ENCODE data around the gene LLCFC1.

DNA sequence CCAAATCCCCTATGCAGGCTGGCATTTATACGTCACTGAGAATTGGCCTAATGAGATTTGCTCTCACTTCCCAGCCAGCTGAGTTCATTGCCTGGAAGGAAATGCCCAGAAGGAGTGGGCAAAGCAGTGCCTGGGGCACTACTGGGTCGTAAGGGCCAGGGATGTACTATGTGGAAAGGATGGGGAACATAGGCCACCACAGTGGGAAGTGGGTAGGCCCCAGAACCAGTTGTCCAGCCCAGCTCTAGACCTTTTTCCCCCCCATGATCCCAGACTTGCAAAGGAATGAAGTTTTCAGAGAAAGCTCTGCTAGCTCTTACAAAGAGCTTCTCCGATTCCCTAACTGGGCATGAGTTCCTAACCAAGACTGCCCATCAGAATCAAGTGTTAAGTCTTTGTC lies 19.6 kb upstream of the LLCFC1 start:
- no peak for TF ChIP-seq CREB1 (IDR thresholded peaks at IDR 0.05)
- no peak for TF ChIP-seq NRF1 (IDR thresholded peaks at IDR 0.05; ENCODE audit: low read depth, low read length)
- TF ChIP-seq, protein P1, sequence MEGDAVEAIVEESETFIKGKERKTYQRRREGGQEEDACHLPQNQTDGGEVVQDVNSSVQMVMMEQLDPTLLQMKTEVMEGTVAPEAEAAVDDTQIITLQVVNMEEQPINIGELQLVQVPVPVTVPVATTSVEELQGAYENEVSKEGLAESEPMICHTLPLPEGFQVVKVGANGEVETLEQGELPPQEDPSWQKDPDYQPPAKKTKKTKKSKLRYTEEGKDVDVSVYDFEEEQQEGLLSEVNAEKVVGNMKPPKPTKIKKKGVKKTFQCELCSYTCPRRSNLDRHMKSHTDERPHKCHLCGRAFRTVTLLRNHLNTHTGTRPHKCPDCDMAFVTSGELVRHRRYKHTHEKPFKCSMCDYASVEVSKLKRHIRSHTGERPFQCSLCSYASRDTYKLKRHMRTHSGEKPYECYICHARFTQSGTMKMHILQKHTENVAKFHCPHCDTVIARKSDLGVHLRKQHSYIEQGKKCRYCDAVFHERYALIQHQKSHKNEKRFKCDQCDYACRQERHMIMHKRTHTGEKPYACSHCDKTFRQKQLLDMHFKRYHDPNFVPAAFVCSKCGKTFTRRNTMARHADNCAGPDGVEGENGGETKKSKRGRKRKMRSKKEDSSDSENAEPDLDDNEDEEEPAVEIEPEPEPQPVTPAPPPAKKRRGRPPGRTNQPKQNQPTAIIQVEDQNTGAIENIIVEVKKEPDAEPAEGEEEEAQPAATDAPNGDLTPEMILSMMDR (IDR thresholded peaks at IDR 0.05; ENCODE audit: control extremely low read depth in 1 of 3, insufficient read depth in 1 of 3, low read depth in 1 of 3, low read length in 3 of 3): no peak
- no peak for TF ChIP-seq POLR2A (IDR thresholded peaks at IDR 0.05; ENCODE audit: control extremely low read depth in 1 of 2, low read depth in 2 of 2, low read length in 2 of 2)
- no peak for TF ChIP-seq YY1 (IDR thresholded peaks at IDR 0.05; ENCODE audit: low read depth, low read length)
- TF ChIP-seq EP300 (IDR thresholded peaks at IDR 0.05; ENCODE audit: borderline replicate concordance in 1 of 2, low read depth in 2 of 2, low read length in 2 of 2): no peak
- TF ChIP-seq EZH2 (IDR thresholded peaks at IDR 0.05; ENCODE audit: low read depth, low read length, severe bottlenecking): no peak
- no peak for TF ChIP-seq SP2 (IDR thresholded peaks at IDR 0.05; ENCODE audit: low read length)
- TF ChIP-seq JUN (IDR thresholded peaks at IDR 0.05; ENCODE audit: low read depth, low read length): no peak
- TF ChIP-seq SAP30 (IDR thresholded peaks at IDR 0.05; ENCODE audit: insufficient read depth, insufficient replicate concordance, low read length): no peak
- no peak for TF ChIP-seq RAD21 (IDR thresholded peaks at IDR 0.05 in 1 of 2, conservative IDR thresholded peaks at IDR 0.05 in 1 of 2; ENCODE audit: low read depth in 2 of 2, low read length in 2 of 2)
- TF ChIP-seq, protein P2, sequence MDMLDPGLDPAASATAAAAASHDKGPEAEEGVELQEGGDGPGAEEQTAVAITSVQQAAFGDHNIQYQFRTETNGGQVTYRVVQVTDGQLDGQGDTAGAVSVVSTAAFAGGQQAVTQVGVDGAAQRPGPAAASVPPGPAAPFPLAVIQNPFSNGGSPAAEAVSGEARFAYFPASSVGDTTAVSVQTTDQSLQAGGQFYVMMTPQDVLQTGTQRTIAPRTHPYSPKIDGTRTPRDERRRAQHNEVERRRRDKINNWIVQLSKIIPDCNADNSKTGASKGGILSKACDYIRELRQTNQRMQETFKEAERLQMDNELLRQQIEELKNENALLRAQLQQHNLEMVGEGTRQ (IDR thresholded peaks at IDR 0.05; ENCODE audit: low read length): no peak
- no peak for TF ChIP-seq PHF8 (conservative IDR thresholded peaks at IDR 0.05; ENCODE audit: low read depth, low read length)
